ENCODE results near the gene VNN1.
"Not testable (repeated sequence)": the region's sequence is repeated elsewhere in the genome, so short reads cannot be mapped to it uniquely, and the experiment has no call there.

Gene VNN1

GRCh38 chr6:132715881-132716637 is 2.2 kb upstream of the VNN1 start:
- H3K27me3 ChIP-seq (ENCODE audit: control insufficient read depth, insufficient read depth, low read length): no peaks in the 10 kb centered on the region
- H3K27ac ChIP-seq (ENCODE audit: low read depth, low read length): no peak overlapping the region
- H3K36me3 ChIP-seq (ENCODE audit: control insufficient read depth, insufficient read depth, low read length): no peaks in the 10 kb centered on the region
- H3K4me1 ChIP-seq (ENCODE audit: control insufficient read depth, insufficient read depth, low read length): no peaks in the 10 kb centered on the region
- no peak overlapping the region for H3K4me3 ChIP-seq (ENCODE audit: low read length)
- no peak overlapping the region for H3K9ac ChIP-seq (ENCODE audit: low read length)

GRCh38 chr6:132715204-132715603 is 1.3 kb upstream of the VNN1 start:
- no peak overlapping the region for H3K27ac ChIP-seq (ENCODE audit: low read depth, low read length)
- H3K4me1 ChIP-seq (ENCODE audit: control insufficient read depth, insufficient read depth, low read length): no peaks in the 10 kb centered on the region
- no peaks in the 10 kb centered on the region for H3K36me3 ChIP-seq (ENCODE audit: control insufficient read depth, insufficient read depth, low read length)
- H3K4me3 ChIP-seq (ENCODE audit: low read length): no peak overlapping the region
- no peak overlapping the region for H3K9ac ChIP-seq (ENCODE audit: low read length)
- H3K27me3 ChIP-seq (ENCODE audit: control insufficient read depth, insufficient read depth, low read length): no peaks in the 10 kb centered on the region

- no peak overlapping the region for H3K4me3 ChIP-seq (ENCODE audit: low read length)
- no peaks in the 10 kb centered on the region for H3K36me3 ChIP-seq (ENCODE audit: control insufficient read depth, insufficient read depth, low read length)
- no peaks in the 10 kb centered on the region for H3K4me1 ChIP-seq (ENCODE audit: control insufficient read depth, insufficient read depth, low read length)
- H3K27me3 ChIP-seq (ENCODE audit: control insufficient read depth, insufficient read depth, low read length): no peaks in the 10 kb centered on the region
- no peak overlapping the region for H3K27ac ChIP-seq (ENCODE audit: low read depth, low read length)
- no peak overlapping the region for H3K9ac ChIP-seq (ENCODE audit: low read length)
These were observed 305 bp upstream of the VNN1 start for GRCh38 chr6:132714160-132714559.

DNA sequence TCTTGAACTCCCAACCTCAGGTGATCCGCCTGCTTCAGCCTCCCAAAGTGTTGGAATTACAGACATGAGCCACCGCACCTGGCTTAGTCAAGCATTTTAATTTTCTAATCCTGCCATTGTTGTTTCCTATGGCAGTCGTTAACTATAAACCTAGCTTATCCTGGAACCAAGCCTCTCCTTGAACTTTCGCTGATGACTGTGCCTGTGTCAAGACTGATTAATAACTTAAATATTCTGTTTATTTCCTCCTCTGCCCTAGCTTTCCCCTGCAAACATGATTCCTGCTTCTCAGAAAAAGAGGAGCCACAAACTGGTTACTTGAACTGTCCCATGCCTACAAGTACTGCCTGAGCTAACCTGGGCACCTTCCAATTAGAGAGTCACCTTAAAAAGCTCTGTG is 1.5 kb downstream of the VNN1 start:
- Histone ChIP-seq H3K4me3 (ENCODE audit: low read length) (no peak overlapping the region), H3K27me3 (ENCODE audit: control insufficient read depth, insufficient read depth, low read length) (no peaks in the 10 kb centered on the region), H3K4me1 (ENCODE audit: control insufficient read depth, insufficient read depth, low read length) (no peaks in the 10 kb centered on the region), H3K9ac (ENCODE audit: low read length) (no peak overlapping the region), H3K36me3 (ENCODE audit: control insufficient read depth, insufficient read depth, low read length) (no peaks in the 10 kb centered on the region), H3K27ac (ENCODE audit: low read depth, low read length) (no peak overlapping the region)

DNA sequence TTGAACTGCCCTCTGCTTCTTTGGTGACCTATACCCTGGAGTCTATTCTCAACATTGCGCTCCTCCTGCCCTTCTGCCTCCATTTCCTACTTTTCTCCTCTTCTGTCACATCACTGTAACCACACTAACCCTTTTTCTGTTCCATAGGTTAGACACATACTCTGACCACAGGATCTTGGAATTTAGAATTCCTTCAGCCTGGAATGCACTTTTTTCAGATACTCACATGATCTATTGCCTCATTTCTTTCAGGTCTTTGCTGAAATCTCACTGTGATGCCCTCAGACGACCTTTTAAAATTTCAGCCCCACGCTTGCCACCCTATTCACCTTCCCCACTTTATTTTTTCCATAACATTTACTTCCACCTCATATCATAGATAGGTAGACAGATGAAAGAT is 5.1 kb downstream of the VNN1 start:
- H3K27ac ChIP-seq (ENCODE audit: low read depth, low read length): no peak overlapping the region
- H3K4me1 ChIP-seq (ENCODE audit: control insufficient read depth, insufficient read depth, low read length): no peaks in the 10 kb centered on the region
- H3K27me3 ChIP-seq (ENCODE audit: control insufficient read depth, insufficient read depth, low read length): no peaks in the 10 kb centered on the region
- H3K4me3 ChIP-seq (ENCODE audit: low read length): no peak overlapping the region
- no peak overlapping the region for H3K9ac ChIP-seq (ENCODE audit: low read length)
- H3K36me3 ChIP-seq (ENCODE audit: control insufficient read depth, insufficient read depth, low read length): no peaks in the 10 kb centered on the region

DNA sequence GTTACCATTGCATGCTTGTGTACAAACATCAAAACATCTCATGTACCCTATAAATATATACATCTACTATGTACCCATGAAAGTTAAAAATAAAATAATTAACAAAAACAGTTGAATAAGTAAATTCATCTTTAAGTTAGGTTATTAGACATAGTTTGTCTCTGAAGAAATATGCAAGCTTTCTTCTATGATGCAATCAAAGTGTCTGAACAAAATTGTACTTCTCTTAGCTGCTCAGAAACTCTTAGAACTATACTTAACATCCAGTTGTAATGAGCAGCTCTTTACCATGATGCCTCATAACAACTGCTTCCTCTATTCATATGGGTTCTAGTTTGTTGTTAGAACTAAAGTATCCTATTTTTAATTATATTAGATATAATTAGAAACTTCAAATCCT is 5.9 kb downstream of the VNN1 start:
- no peaks in the 10 kb centered on the region for H3K27me3 ChIP-seq (ENCODE audit: control insufficient read depth, insufficient read depth, low read length)

DNA sequence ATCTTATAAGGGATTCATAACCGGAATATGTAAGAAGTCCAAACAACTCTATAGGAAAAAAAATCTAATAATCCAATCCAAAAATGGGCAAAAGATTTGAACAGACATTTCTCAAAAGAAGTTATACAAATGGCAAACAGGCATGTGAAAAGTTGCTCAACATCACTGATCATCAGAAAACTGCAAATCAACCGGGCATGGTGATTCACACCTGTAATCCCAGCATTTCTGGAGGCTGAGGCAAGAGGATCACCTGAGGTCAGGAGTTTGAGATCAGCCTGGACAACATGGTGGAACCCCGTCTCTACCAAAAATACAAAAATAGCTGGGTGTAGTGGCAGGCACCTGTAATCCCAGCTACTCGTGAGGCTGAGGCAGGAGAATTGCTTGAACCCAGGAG is 7.1 kb downstream of the VNN1 start:
- H3K4me3 ChIP-seq (ENCODE audit: low read length); H3K27me3 ChIP-seq (ENCODE audit: control insufficient read depth, insufficient read depth, low read length); H3K36me3 ChIP-seq (ENCODE audit: control insufficient read depth, insufficient read depth, low read length); H3K9ac ChIP-seq (ENCODE audit: low read length); H3K27ac ChIP-seq (ENCODE audit: low read depth, low read length); H3K4me1 ChIP-seq (ENCODE audit: control insufficient read depth, insufficient read depth, low read length): not testable (repeated sequence)

More for the DNA sequence above, 5.9 kb downstream of the VNN1 start:
- no peaks in the 10 kb centered on the region for H3K36me3 ChIP-seq (ENCODE audit: control insufficient read depth, insufficient read depth, low read length)
- no peaks in the 10 kb centered on the region for H3K4me1 ChIP-seq (ENCODE audit: control insufficient read depth, insufficient read depth, low read length)
- no peak overlapping the region for H3K9ac ChIP-seq (ENCODE audit: low read length)
- H3K4me3 ChIP-seq (ENCODE audit: low read length): no peak overlapping the region
- H3K27ac ChIP-seq (ENCODE audit: low read depth, low read length): no peak overlapping the region

GRCh38 chr6:132703936-132704335 is 9.9 kb downstream of the VNN1 start:
- no peaks in the 10 kb centered on the region for H3K36me3 ChIP-seq (ENCODE audit: control insufficient read depth, insufficient read depth, low read length)
- no peak overlapping the region for H3K9ac ChIP-seq (ENCODE audit: low read length)
- H3K4me3 ChIP-seq (ENCODE audit: low read length): no peak overlapping the region
- no peak overlapping the region for H3K27ac ChIP-seq (ENCODE audit: low read depth, low read length)
- no peaks in the 10 kb centered on the region for H3K4me1 ChIP-seq (ENCODE audit: control insufficient read depth, insufficient read depth, low read length)
- no peaks in the 10 kb centered on the region for H3K27me3 ChIP-seq (ENCODE audit: control insufficient read depth, insufficient read depth, low read length)

- Histone ChIP-seq H3K4me3 (ENCODE audit: low read length) (no peak overlapping the region), H3K27me3 (ENCODE audit: control insufficient read depth, insufficient read depth, low read length) (no peaks in the 10 kb centered on the region), H3K36me3 (ENCODE audit: control insufficient read depth, insufficient read depth, low read length) (no peaks in the 10 kb centered on the region), H3K27ac (ENCODE audit: low read depth, low read length) (no peak overlapping the region), H3K4me1 (ENCODE audit: control insufficient read depth, insufficient read depth, low read length) (no peaks in the 10 kb centered on the region), H3K9ac (ENCODE audit: low read length) (no peak overlapping the region)
These were observed 15.2 kb downstream of the VNN1 start for GRCh38 chr6:132698608-132699007.

GRCh38 chr6:132695773-132696172 is 18.1 kb downstream of the VNN1 start:
- H3K27me3 ChIP-seq (ENCODE audit: control insufficient read depth, insufficient read depth, low read length): no peaks in the 10 kb centered on the region
- H3K4me3 ChIP-seq (ENCODE audit: low read length): no peak overlapping the region
- no peaks in the 10 kb centered on the region for H3K4me1 ChIP-seq (ENCODE audit: control insufficient read depth, insufficient read depth, low read length)
- no peak overlapping the region for H3K9ac ChIP-seq (ENCODE audit: low read length)
- H3K36me3 ChIP-seq (ENCODE audit: control insufficient read depth, insufficient read depth, low read length): no peaks in the 10 kb centered on the region
- H3K27ac ChIP-seq (ENCODE audit: low read depth, low read length): no peak overlapping the region

DNA sequence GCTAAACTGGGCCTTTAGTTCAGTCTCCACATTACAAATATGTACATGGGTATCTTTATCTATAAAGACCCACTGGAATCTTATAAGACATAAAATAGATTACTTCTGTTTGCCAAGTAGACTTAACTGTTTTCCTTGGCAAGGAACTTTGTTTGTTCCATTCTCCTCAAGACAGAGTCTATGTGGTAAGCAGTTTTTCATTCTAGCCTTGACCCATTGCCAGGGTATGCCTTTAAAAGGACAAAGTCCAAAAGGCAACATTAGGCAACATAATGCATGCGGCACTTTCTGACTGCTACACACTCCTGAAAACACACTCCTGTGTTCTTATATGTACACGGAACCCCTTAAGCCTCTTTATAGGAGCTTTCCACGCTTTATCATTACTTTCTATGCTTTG is 20.4 kb downstream of the VNN1 start:
- H3K27me3 ChIP-seq (ENCODE audit: control insufficient read depth, insufficient read depth, low read length): no peaks in the 10 kb centered on the region
- H3K9ac ChIP-seq (ENCODE audit: low read length): no peak overlapping the region
- H3K27ac ChIP-seq (ENCODE audit: low read depth, low read length): no peak overlapping the region
- H3K36me3 ChIP-seq (ENCODE audit: control insufficient read depth, insufficient read depth, low read length): no peaks in the 10 kb centered on the region
- no peak overlapping the region for H3K4me3 ChIP-seq (ENCODE audit: low read length)
- H3K4me1 ChIP-seq (ENCODE audit: control insufficient read depth, insufficient read depth, low read length): no peaks in the 10 kb centered on the region

DNA sequence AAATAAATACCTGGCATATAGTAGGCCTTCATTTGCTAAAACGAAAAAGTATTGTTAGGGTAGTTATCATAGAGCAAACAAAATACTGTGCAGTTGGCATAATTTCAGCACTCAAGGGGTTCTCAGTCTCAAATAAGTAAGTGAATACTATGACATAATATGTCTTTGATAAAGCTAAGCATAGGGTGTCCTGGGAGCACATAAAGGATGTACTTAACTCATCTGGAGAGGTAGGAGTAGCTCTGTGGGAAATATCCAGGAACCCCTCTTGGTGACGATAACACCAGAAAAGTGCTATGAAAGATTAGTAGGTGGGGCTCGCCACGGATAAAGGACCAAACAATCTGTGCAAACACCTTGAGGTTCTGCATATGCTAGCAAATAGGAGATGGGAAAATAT is 23.2 kb downstream of the VNN1 start:
- no peak overlapping the region for H3K4me3 ChIP-seq (ENCODE audit: low read length)
- H3K27ac ChIP-seq (ENCODE audit: low read depth, low read length): no peak overlapping the region
- no peaks in the 10 kb centered on the region for H3K27me3 ChIP-seq (ENCODE audit: control insufficient read depth, insufficient read depth, low read length)
- H3K9ac ChIP-seq (ENCODE audit: low read length): no peak overlapping the region
- H3K36me3 ChIP-seq (ENCODE audit: control insufficient read depth, insufficient read depth, low read length): no peaks in the 10 kb centered on the region
- no peaks in the 10 kb centered on the region for H3K4me1 ChIP-seq (ENCODE audit: control insufficient read depth, insufficient read depth, low read length)

DNA sequence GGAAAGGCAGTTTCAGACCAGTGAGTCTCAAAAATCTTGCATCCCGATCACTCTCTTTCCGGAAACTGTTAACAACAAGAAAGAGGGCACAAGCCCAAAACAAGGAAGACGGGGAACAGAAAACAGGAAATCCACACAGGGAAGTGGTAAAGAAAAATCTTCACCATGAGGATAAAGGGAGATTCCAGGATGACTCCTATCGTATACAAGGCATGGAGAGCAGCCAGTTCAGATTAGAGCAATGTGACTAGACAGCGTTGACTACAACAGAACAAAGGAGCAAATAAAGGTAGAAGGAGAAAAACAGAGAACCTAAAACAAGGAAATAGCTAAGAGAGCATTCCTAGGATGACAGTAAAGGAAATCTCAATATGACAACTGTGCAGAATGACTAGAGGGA is 26.5 kb downstream of the VNN1 start:
- no peak overlapping the region for H3K27ac ChIP-seq (ENCODE audit: low read depth, low read length)
- H3K9ac ChIP-seq (ENCODE audit: low read length): no peak overlapping the region
- H3K4me3 ChIP-seq (ENCODE audit: low read length): no peak overlapping the region
- no peaks in the 10 kb centered on the region for H3K36me3 ChIP-seq (ENCODE audit: control insufficient read depth, insufficient read depth, low read length)
- no peaks in the 10 kb centered on the region for H3K27me3 ChIP-seq (ENCODE audit: control insufficient read depth, insufficient read depth, low read length)
- no peaks in the 10 kb centered on the region for H3K4me1 ChIP-seq (ENCODE audit: control insufficient read depth, insufficient read depth, low read length)
